Renal cortex interstitium (tissue), 11 donors: ENCODE data around the gene OTUD7B. TPM values are rescaled to one million over a fixed set of nuclear protein-coding genes. Genes with fewer than 3 reads are reported as not detected.

Source experiments
- DNase-seq, 11 donors: peaks; one replicate each; pipeline ENCODE4 v3.0.0-alpha.2; 2013; ENCODE audit warnings: low read depth in 9 of 11, low spot score in 4 of 11; ENCODE audit errors: extremely low read depth in 1 of 11
- polyA plus RNA-seq, 3 donors: library from polyadenylated mRNA; unstranded; fragments of 120-200 nt; gene quantifications; one replicate each; pipeline ENCODE4 v1.2.1, GENCODE V29; 2013; ENCODE audit not compliant: insufficient read length in 3 of 3

OTUD7B gene
- polyA plus RNA-seq, 3 donors = 16.2 to 22.1 (median 19.0) TPM

- DNase-seq = no peak
Measured at GRCh38 chr1:149929856-149930255, 80.7 kb downstream of the OTUD7B start.

- DNase-seq = no peak
Measured at GRCh38 chr1:149928401-149928724, 82.2 kb downstream of the OTUD7B start.

GRCh38 chr1:149927563-149928400 lies 82.7 kb downstream of the OTUD7B start, which contains the start of gene SF3B4:
Gene SF3B4, minus strand, starts transcription at chr1:149927803. Its CDS starts 44 bp downstream, at chr1:149927759.
- DNase-seq = peak; percentile 83 to 94 (median 92)

- no peak for DNase-seq
Measured at GRCh38 chr1:149927056-149927562, 83.4 kb downstream of the OTUD7B start.

GRCh38 chr1:149926296-149926695 lies 84.2 kb downstream of the OTUD7B start:
- no peak for DNase-seq

GRCh38 chr1:149925751-149926150 lies 84.8 kb downstream of the OTUD7B start:
- DNase-seq = no peak

GRCh38 chr1:149925345-149925744 lies 85.2 kb downstream of the OTUD7B start:
- no peak for DNase-seq

- no peak for DNase-seq
Measured at GRCh38 chr1:149923626-149924025, 86.9 kb downstream of the OTUD7B start.

- DNase-seq = peak in 2 of 11 donors; percentile 40 to 46
Measured at GRCh38 chr1:149917571-149918144, 92.9 kb downstream of the OTUD7B start, which contains the start of gene SV2A. Gene SV2A, minus strand, starts transcription at chr1:149917844. Its CDS starts 4,004 bp downstream, at chr1:149913840.

- DNase-seq = no peak
Measured at GRCh38 chr1:149916898-149917252, 93.7 kb downstream of the OTUD7B start.

GRCh38 chr1:149916193-149916897 lies 94.2 kb downstream of the OTUD7B start:
- DNase-seq = no peak

GRCh38 chr1:149915429-149916192 lies 94.9 kb downstream of the OTUD7B start:
- DNase-seq = no peak

GRCh38 chr1:149914545-149914944 lies 96.0 kb downstream of the OTUD7B start:
- no peak for DNase-seq

- no peak for DNase-seq
Measured at GRCh38 chr1:149906570-149907075, 103.9 kb downstream of the OTUD7B start.

- DNase-seq = no peak
Measured at GRCh38 chr1:149903836-149904491, 106.6 kb downstream of the OTUD7B start.

- peak; percentile 84 to 93 (median 89) for DNase-seq
Measured at GRCh38 chr1:149899460-149900284, 110.9 kb downstream of the OTUD7B start, which contains the start of gene BOLA1. Gene BOLA1, plus strand, starts transcription at chr1:149899568. Its CDS starts 492 bp downstream, at chr1:149900060.

GRCh38 chr1:149896575-149896974 lies 114.0 kb downstream of the OTUD7B start:
- DNase-seq = no peak

GRCh38 chr1:149888999-149889289 lies 121.6 kb downstream of the OTUD7B start:
- peak in 5 of 11 donors; percentile 29 to 50 (median 43) for DNase-seq
